Uterus (tissue), 2 donors: Measurements from ENCODE around the gene TBK1.

ENCODE experiments used
- CTCF ChIP-seq, 4 experiments: fragments of 200-600 bp in 2 of 4; fragments of 450-650 bp in 2 of 4; sonication (generic) in 2 of 4; IDR thresholded peaks; one replicate each; pipeline ENCODE4 v1.5.1; 2016 to 2019; ENCODE audit warnings: antibody characterized with exemption in 4 of 4, mild to moderate bottlenecking in 2 of 4, moderate library complexity in 1 of 4
- POLR2A ChIP-seq, 2 donors: fragments of 450-650 bp; IDR thresholded peaks; one replicate each; pipeline ENCODE4 v1.6.1; 2016; ENCODE audit warnings: antibody characterized with exemption in 2 of 2, mild to moderate bottlenecking in 1 of 2, moderate library complexity in 1 of 2

GRCh38 chr12:64459394-64459891, 7.5 kb downstream of the TBK1 start:
- no peak for TF ChIP-seq CTCF (IDR thresholded peaks at IDR 0.05)
- no peak for TF ChIP-seq POLR2A (IDR thresholded peaks at IDR 0.05)
